DOHH2 (cell line): ENCODE measurements around the gene MON2.

ENCODE experiments used
- H3F3A ChIP-seq: fragments of 200-600 bp; sonication (generic), shearing (Covaris generic); 2 replicates; pipeline ENCODE4 v1.6.0; 2016; ENCODE audit warnings: antibody characterized with exemption, mild to moderate bottlenecking; ENCODE audit not compliant: control insufficient read depth, insufficient read depth
- H3K27ac ChIP-seq: fragments of 200-600 bp; sonication (generic); 2 replicates; pipeline ENCODE4 v1.5.1; 2014; ENCODE audit warnings: low read depth, mild to moderate bottlenecking, low read length, moderate library complexity
- H3K27me3 ChIP-seq: fragments of 200-600 bp; sonication (generic); 2 replicates; pipeline ENCODE4 v1.6.1; 2014; ENCODE audit warnings: mild to moderate bottlenecking, low read length, mixed read lengths; ENCODE audit not compliant: control insufficient read depth
- H3K36me3 ChIP-seq: fragments of 200-600 bp; sonication (generic); 2 replicates; pipeline ENCODE4 v1.6.1; 2014; ENCODE audit warnings: mild to moderate bottlenecking, low read length, moderate library complexity, mixed read lengths; ENCODE audit not compliant: control insufficient read depth
- H3K4me1 ChIP-seq: fragments of 200-600 bp; sonication (generic); 2 replicates; pipeline ENCODE4 v1.6.1; 2014; ENCODE audit warnings: mild to moderate bottlenecking, low read length, mixed read lengths; ENCODE audit not compliant: control insufficient read depth
- H3K4me2 ChIP-seq: fragments of 200-600 bp; sonication (generic); 2 replicates; pipeline ENCODE4 v1.6.0; 2014; ENCODE audit warnings: mild to moderate bottlenecking, low read length, moderate library complexity
- H3K4me3 ChIP-seq: fragments of 200-600 bp; sonication (generic); 2 replicates; pipeline ENCODE4 v1.5.1; 2014; ENCODE audit warnings: mild to moderate bottlenecking, low read length, mixed read lengths
- H3K79me2 ChIP-seq: fragments of 200-600 bp; sonication (generic); 2 replicates; pipeline ENCODE4 v1.6.1; 2014; ENCODE audit warnings: mild to moderate bottlenecking, low read length, mixed read lengths; ENCODE audit not compliant: control insufficient read depth
- H3K9me2 ChIP-seq: fragments of 200-600 bp; sonication (generic); replicated peaks from 2 replicates; pipeline ENCODE4 v1.6.1; 2014; ENCODE audit warnings: mild to moderate bottlenecking, low read length, mixed read lengths; ENCODE audit not compliant: control insufficient read depth
- H3K9me3 ChIP-seq: fragments of 200-600 bp; sonication (generic); 2 replicates; pipeline ENCODE4 v1.6.1; 2014; ENCODE audit warnings: antibody characterized with exemption, low read length, mixed read lengths; ENCODE audit not compliant: control insufficient read depth, insufficient read depth
- H4K20me1 ChIP-seq: fragments of 200-600 bp; sonication (generic); 2 replicates; pipeline ENCODE4 v1.6.0; 2014; ENCODE audit warnings: low read depth, mild to moderate bottlenecking, antibody characterized with exemption, low read length, moderate library complexity; ENCODE audit not compliant: control insufficient read depth, insufficient read depth
- CTCF ChIP-seq: fragments of 200-600 bp; sonication (generic); IDR thresholded peaks from one replicate; pipeline ENCODE4 v1.5.1; 2014; ENCODE audit warnings: antibody characterized with exemption, mild to moderate bottlenecking, low read depth, low read length; ENCODE audit not compliant: poor library complexity, severe bottlenecking
- EZH2phosphoT487 ChIP-seq: fragments of 200-600 bp; sonication (generic); IDR thresholded peaks from 2 replicates; pipeline ENCODE4 v1.6.1; 2017; ENCODE audit warnings: borderline replicate concordance, mild to moderate bottlenecking, antibody characterized with exemption, low read length, moderate library complexity, mixed read lengths

MON2 gene

GRCh38 chr12:62575036-62575435, 108.4 kb downstream of the MON2 start:
- no peak overlapping the region for H3K4me2 ChIP-seq

GRCh38 chr12:62576503-62576902, 109.9 kb downstream of the MON2 start:
- H3K27me3 ChIP-seq: no peaks in the 10 kb centered on the region
- H3K4me2 ChIP-seq: no peak overlapping the region
- no peaks in the 10 kb centered on the region for H3F3A ChIP-seq
- no peak for TF ChIP-seq EZH2phosphoT487
- no peaks in the 10 kb centered on the region for H3K9me2 ChIP-seq
- H3K27ac ChIP-seq: no peak overlapping the region
- no peak overlapping the region for H3K4me3 ChIP-seq
- no peaks in the 10 kb centered on the region for H4K20me1 ChIP-seq
- no peaks in the 10 kb centered on the region for H3K4me1 ChIP-seq
- H3K36me3 ChIP-seq: peaks cover 13% of the 10 kb centered on the region
- H3K9me3 ChIP-seq: no peaks in the 10 kb centered on the region
- H3K79me2 ChIP-seq: no peaks in the 10 kb centered on the region

More at GRCh38 chr12:62575036-62575435, 108.4 kb downstream of the MON2 start:
- Histone ChIP-seq H3K79me2 (no peaks in the 10 kb centered on the region), H3K4me1 (no peaks in the 10 kb centered on the region), H3K9me2 (no peaks in the 10 kb centered on the region), H4K20me1 (no peaks in the 10 kb centered on the region), H3K27ac (no peak overlapping the region), H3K27me3 (no peaks in the 10 kb centered on the region), H3K9me3 (no peaks in the 10 kb centered on the region), H3K36me3 (peaks cover 13% of the 10 kb centered on the region), H3F3A (no peaks in the 10 kb centered on the region), H3K4me3 (no peak overlapping the region)
- TF ChIP-seq EZH2phosphoT487 (no peak), CTCF (no peak)

GRCh38 chr12:62578726-62579125, 112.1 kb downstream of the MON2 start:
- Histone ChIP-seq H3K27ac (no peak overlapping the region), H3K4me3 (no peak overlapping the region), H3K4me1 (no peaks in the 10 kb centered on the region), H3K36me3 (peaks cover 20% of the 10 kb centered on the region), H3K27me3 (no peaks in the 10 kb centered on the region), H3K79me2 (no peaks in the 10 kb centered on the region), H4K20me1 (no peaks in the 10 kb centered on the region), H3K9me2 (no peaks in the 10 kb centered on the region), H3K4me2 (no peak overlapping the region), H3K9me3 (no peaks in the 10 kb centered on the region), H3F3A (no peaks in the 10 kb centered on the region)
- no peak for TF ChIP-seq EZH2phosphoT487
- no peak for TF ChIP-seq CTCF

- H3K4me2 ChIP-seq: no peak overlapping the region
- no peaks in the 10 kb centered on the region for H3K4me1 ChIP-seq
- TF ChIP-seq EZH2phosphoT487 (no peak), CTCF (peak; percentile 59)
- no peaks in the 10 kb centered on the region for H3K9me2 ChIP-seq
- H3K27ac ChIP-seq: no peak overlapping the region
- no peaks in the 10 kb centered on the region for H3K9me3 ChIP-seq
- H3K27me3 ChIP-seq: no peaks in the 10 kb centered on the region
- H3F3A ChIP-seq: no peaks in the 10 kb centered on the region
- H3K36me3 ChIP-seq: peaks cover 10% of the 10 kb centered on the region
- H3K79me2 ChIP-seq: no peaks in the 10 kb centered on the region
- H4K20me1 ChIP-seq: no peaks in the 10 kb centered on the region
- H3K4me3 ChIP-seq: no peak overlapping the region
These were observed 114.8 kb downstream of the MON2 start for GRCh38 chr12:62581288-62582064.
